IMR-90 (cell line): ENCODE results near the gene AMELX. TPM values are rescaled to one million over a fixed set of nuclear protein-coding genes. Genes with fewer than 3 reads are reported as not detected.

ENCODE experiments used
- ATAC-seq: fragments of 200-7000 bp; cut with Tn5 transposase; 2 replicates; pipeline ENCODE4 v1.9.1; 2020; ENCODE audit warnings: low read depth, mild to moderate bottlenecking, moderate library complexity
- BruUV-seq: library from RNA; stranded (reverse); fragments of 400-500 nt; replicated peaks from 2 replicates; lab custom pipeline; 2021; lab: Mats Ljungman, UMichigan
- CTCF ChIA-PET: fragments of 300-600 bp; formaldehyde crosslinking; extraction: SDS; loops from one replicate; lab custom pipeline; 2021; ENCODE audit warnings: antibody characterized with exemption; lab: Yijun Ruan, JAX
- POLR2A ChIA-PET: fragments of 300-600 bp; sonication (Branson Sonifier 250); formaldehyde crosslinking; loops from one replicate; lab custom pipeline; 2022; ENCODE audit warnings: antibody characterized with exemption; ENCODE audit not compliant: unreplicated experiment; lab: Charles Lee
- DNase-seq: peaks from one replicate; pipeline ENCODE4 v3.0.0; 2013
- H2AFZ ChIP-seq: replicated peaks from 2 replicates; pipeline ENCODE3; 2013; ENCODE audit warnings: low read length, mild to moderate bottlenecking; ENCODE audit not compliant: poor library complexity
- H2AK5ac ChIP-seq: 2 replicates; pipeline ENCODE4 v1.6.1; 2013; ENCODE audit warnings: low read depth, low read length, inconsistent platforms
- H2AK9ac ChIP-seq: replicated peaks from 2 replicates; pipeline ENCODE3; 2013; ENCODE audit warnings: mild to moderate bottlenecking, low read depth, low read length, moderate library complexity; ENCODE audit not compliant: poor library complexity
- H2BK120ac ChIP-seq: 2 replicates; pipeline ENCODE4 v1.6.1; 2013; ENCODE audit warnings: low read depth, low read length, inconsistent platforms
- H2BK15ac ChIP-seq: 3 replicates; pipeline ENCODE4 v1.6.1; 2013; ENCODE audit warnings: low read depth, low read length, inconsistent platforms
- H2BK20ac ChIP-seq: 2 replicates; pipeline ENCODE4 v1.6.1; 2013; ENCODE audit warnings: low read depth, mild to moderate bottlenecking, inconsistent platforms, low read length, moderate library complexity
- H2BK5ac ChIP-seq: 2 replicates; pipeline ENCODE4 v1.6.1; 2013; ENCODE audit warnings: mild to moderate bottlenecking, low read depth, low read length, inconsistent platforms; ENCODE audit not compliant: poor library complexity, severe bottlenecking
- H3K14ac ChIP-seq: replicated peaks from 2 replicates; pipeline ENCODE4 v1.6.1; 2013; ENCODE audit warnings: low read depth, low read length, inconsistent platforms
- H3K18ac ChIP-seq: 2 replicates; pipeline ENCODE4 v1.6.1; 2013; ENCODE audit warnings: low read depth, low read length, control low read depth
- H3K23ac ChIP-seq: 2 replicates; pipeline ENCODE4 v1.6.1; 2013; ENCODE audit warnings: low read depth, low read length, inconsistent platforms
- H3K27ac ChIP-seq: 2 replicates; pipeline ENCODE4 v1.5.1; 2013; ENCODE audit warnings: mild to moderate bottlenecking, control low read depth, low read length; ENCODE audit not compliant: insufficient read depth
- H3K27me3 ChIP-seq: 2 replicates; pipeline ENCODE4 v1.6.1; 2013; ENCODE audit warnings: low read length; ENCODE audit not compliant: control insufficient read depth, insufficient read depth
- H3K36me3 ChIP-seq: 2 replicates; pipeline ENCODE4 v1.6.1; 2013; ENCODE audit warnings: low read length, mixed read lengths; ENCODE audit not compliant: control insufficient read depth, insufficient read depth
- H3K4ac ChIP-seq: 2 replicates; pipeline ENCODE4 v1.6.1; 2013; ENCODE audit warnings: low read depth, low read length, inconsistent platforms
- H3K4me1 ChIP-seq: 2 replicates; pipeline ENCODE4 v1.6.1; 2013; ENCODE audit warnings: low read length, mixed read lengths; ENCODE audit not compliant: control insufficient read depth, insufficient read depth
- H3K4me2 ChIP-seq: 2 replicates; pipeline ENCODE4 v1.6.1; 2013; ENCODE audit warnings: low read depth, mild to moderate bottlenecking, control low read depth, low read length, moderate library complexity
- H3K4me3 ChIP-seq: 2 replicates; pipeline ENCODE4 v1.5.1; 2013; ENCODE audit warnings: low read depth, mild to moderate bottlenecking, control low read depth, low read length, moderate library complexity; ENCODE audit not compliant: insufficient read depth
- H3K56ac ChIP-seq: 2 replicates; pipeline ENCODE4 v1.6.1; 2013; ENCODE audit warnings: low read length, inconsistent platforms; ENCODE audit not compliant: insufficient read depth; ENCODE audit errors: extremely low read depth
- H3K79me1 ChIP-seq, 2 experiments: 2 replicates each; pipeline ENCODE4 v1.6.1; 2013; ENCODE audit warnings: low read length in 2 of 2, inconsistent platforms in 1 of 2, low read depth in 1 of 2
- H3K9ac ChIP-seq: 2 replicates; pipeline ENCODE4 v1.6.1; 2013; ENCODE audit warnings: low read depth, low read length, control low read depth
- H3K9me1 ChIP-seq: 2 replicates; pipeline ENCODE4 v1.6.1; 2013; ENCODE audit warnings: low read length, inconsistent platforms; ENCODE audit not compliant: insufficient read depth
- H3K9me3 ChIP-seq: 2 replicates; pipeline ENCODE4 v1.6.1; 2013; ENCODE audit warnings: low read length; ENCODE audit not compliant: control insufficient read depth, insufficient read depth
- H4K20me1 ChIP-seq: 2 replicates; pipeline ENCODE4 v1.6.1; 2013; ENCODE audit warnings: low read length, inconsistent platforms; ENCODE audit not compliant: insufficient read depth
- H4K5ac ChIP-seq: 2 replicates; pipeline ENCODE4 v1.6.1; 2013; ENCODE audit warnings: mild to moderate bottlenecking, low read depth, low read length, control low read depth
- H4K8ac ChIP-seq, 2 experiments: 2 replicates each; pipeline ENCODE4 v1.6.1; 2013; ENCODE audit warnings: low read depth in 2 of 2, low read length in 2 of 2, control low read depth in 1 of 2, inconsistent platforms in 1 of 2
- H4K91ac ChIP-seq: 2 replicates; pipeline ENCODE4 v1.6.1; 2013; ENCODE audit warnings: low read depth, low read length, inconsistent platforms; ENCODE audit not compliant: insufficient read depth
- BHLHE40 ChIP-seq: fragments of 150-350 bp; IDR thresholded peaks from 2 replicates; pipeline ENCODE4 v1.6.1; 2016; ENCODE audit warnings: mild to moderate bottlenecking, low read depth, low read length
- CEBPB ChIP-seq: IDR thresholded peaks from 2 replicates; pipeline ENCODE4 v1.6.1; 2012; ENCODE audit warnings: low read depth, low read length, improper control_type of control experiment
- CTCF ChIP-seq: conservative IDR thresholded peaks from 2 replicates; pipeline ENCODE4 v1.5.1; 2012; ENCODE audit warnings: mild to moderate bottlenecking, low read depth, low read length, improper control_type of control experiment
- ELK1 ChIP-seq: fragments of 150-350 bp; IDR thresholded peaks from 2 replicates; pipeline ENCODE4 v1.6.1; 2016; ENCODE audit warnings: low read depth, mild to moderate bottlenecking, low read length, moderate library complexity, borderline replicate concordance
- FOS ChIP-seq: fragments of 150-350 bp; IDR thresholded peaks from 2 replicates; pipeline ENCODE4 v1.6.1; 2016; ENCODE audit warnings: low read depth, low read length
- MAFK ChIP-seq: IDR thresholded peaks from 2 replicates; pipeline ENCODE4 v1.6.1; 2012; ENCODE audit warnings: low read depth, low read length, improper control_type of control experiment
- MAZ ChIP-seq: IDR thresholded peaks from 2 replicates; pipeline ENCODE4 v1.6.1; 2012; ENCODE audit warnings: low read depth, mild to moderate bottlenecking, low read length, improper control_type of control experiment, moderate library complexity, borderline replicate concordance
- MXI1 ChIP-seq: IDR thresholded peaks from 2 replicates; pipeline ENCODE4 v1.6.1; 2012; ENCODE audit warnings: low read depth, mild to moderate bottlenecking, low read length, moderate library complexity, borderline replicate concordance
- NFE2L2 ChIP-seq: fragments of 150-350 bp; IDR thresholded peaks from 2 replicates; pipeline ENCODE4 v1.6.1; 2016; ENCODE audit warnings: low read depth, mild to moderate bottlenecking, low read length
- POLR2A ChIP-seq: IDR thresholded peaks from 2 replicates; pipeline ENCODE4 v1.6.1; 2012; ENCODE audit warnings: mild to moderate bottlenecking, low read depth, low read length
- RAD21 ChIP-seq: IDR thresholded peaks from 2 replicates; pipeline ENCODE4 v1.6.1; 2012; ENCODE audit warnings: low read length, improper control_type of control experiment
- RCOR1 ChIP-seq: IDR thresholded peaks from 2 replicates; pipeline ENCODE4 v1.6.1; 2012; ENCODE audit warnings: mild to moderate bottlenecking, low read length, improper control_type of control experiment; ENCODE audit not compliant: insufficient replicate concordance
- RFX5 ChIP-seq: IDR thresholded peaks from 2 replicates; pipeline ENCODE4 v1.8.0; 2012; ENCODE audit warnings: low read depth, mild to moderate bottlenecking, low read length, moderate library complexity
- SMC3 ChIP-seq: fragments of 150-350 bp; IDR thresholded peaks from 2 replicates; pipeline ENCODE4 v1.6.1; 2016; ENCODE audit warnings: low read depth, mild to moderate bottlenecking, antibody characterized with exemption, low read length, moderate library complexity
- USF2 ChIP-seq: fragments of 150-350 bp; IDR thresholded peaks from 2 replicates; pipeline ENCODE4 v1.6.1; 2017; ENCODE audit warnings: mild to moderate bottlenecking, antibody characterized with exemption, low read length, low read depth
- WGBS, 2 experiments: methylation state at CpG; one replicate each; pipeline versions ENCODE4 v1.1.5 to v1.1.7; 2013; ENCODE audit warnings: missing lambda C conversion rate in 2 of 2; ENCODE audit not compliant: insufficient read length in 1 of 2; ENCODE audit errors: extremely low coverage in 2 of 2; 5-methylcytosine and 5-hydroxymethylcytosine counted together
- dilution Hi-C: fragments of 300-500 bp; cut with HindIII; formaldehyde crosslinking; loops from one replicate; pipeline ENCODE4 v1.14.3; 2018; ENCODE audit warnings: low sequenced_read_pairs; ENCODE audit not compliant: unreplicated experiment
- in situ Hi-C: fragments of 300-500 bp; cut with MboI; formaldehyde crosslinking; loops from 3 replicates; pipeline ENCODE4 v1.14.3; 2019; ENCODE audit warnings: low sequenced_read_pairs, inconsistent platforms, mixed read lengths
- intact Hi-C: fragments of 100-400 bp; cut with micrococcal nuclease; formaldehyde crosslinking; loops from 2 replicates; pipeline ENCODE4 v1.10.0; 2022
- polyA plus RNA-seq, 3 experiments: library from polyadenylated mRNA; depleted of rRNA; stranded (reverse); fragments of >200 nt; gene quantifications; 2 replicates each; pipeline ENCODE4 v1.2.3, GENCODE V29; 2012; ENCODE audit warnings: low replicate concordance in 1 of 3
- total RNA-seq: library from RNA; depleted of rRNA; stranded (reverse); fragments of >200 nt; gene quantifications from 2 replicates; pipeline ENCODE4 v1.2.3, GENCODE V29; 2012

AMELX gene
- total and polyA plus RNA-seq, 2 of the 4 experiments (the other 2 are of a cell fraction) = not detected

- Histone ChIP-seq H3K23ac (no peak overlapping the region), H3K56ac (no peak overlapping the region), H3K36me3 (no peaks in the 10 kb centered on the region), H3K4me3 (no peak overlapping the region), H3K4me2 (no peak overlapping the region), H2BK20ac (no peak overlapping the region), H4K91ac (no peak overlapping the region), H3K79me1 (no peaks in the 10 kb centered on the region), H3K9me1 (peaks cover under 1% of the 10 kb centered on the region; the same call in 1 of the 2 replicates), H2BK15ac (no peak overlapping the region), H3K18ac (no peak overlapping the region), H2AFZ (no peak overlapping the region), H3K4ac (no peak overlapping the region), H3K27ac (no peak overlapping the region), H3K14ac (no peak overlapping the region), H4K8ac (no peak overlapping the region), H3K9ac (no peak overlapping the region), H2BK120ac (no peak overlapping the region), H3K27me3 (no peaks in the 10 kb centered on the region), H2AK5ac (no peak overlapping the region), H3K4me1 (no peaks in the 10 kb centered on the region; the same call in 1 of the 2 replicates), H3K9me3 (no peaks in the 10 kb centered on the region), H2BK5ac (no peak overlapping the region), H4K5ac (no peak overlapping the region), H4K20me1 (no peaks in the 10 kb centered on the region), H2AK9ac (no peak overlapping the region)
- no CpG with 5 or more reads among the region's 2 CpGs for WGBS, 2 experiments
- BruUV-seq = no TSS peak
- CTCF ChIA-PET = no interaction called here
- dilution Hi-C loops = no loop called here
- in situ Hi-C loops = no loop called here
- DNase-seq (no peak), ATAC-seq (no peak)
- no peak for TF ChIP-seq CTCF
- TF ChIP-seq RAD21 = no peak
- no peak for TF ChIP-seq MAFK
- TF ChIP-seq FOS = no peak
- TF ChIP-seq USF2 = no peak
- no peak for TF ChIP-seq MAZ
- TF ChIP-seq ELK1 = no peak
- no peak for TF ChIP-seq POLR2A
- no peak for TF ChIP-seq NFE2L2
- no peak for TF ChIP-seq RCOR1
- no peak for TF ChIP-seq SMC3
- no peak for TF ChIP-seq MXI1
- no peak for TF ChIP-seq CEBPB
- no peak for TF ChIP-seq BHLHE40
- no peak for TF ChIP-seq RFX5
- POLR2A ChIA-PET = no interaction called here
- intact Hi-C loops = no loop called here
Measured at GRCh38 chrX:11346121-11346682, 53.0 kb downstream of the AMELX start.
